GM18519 (cell line): Measurements from ENCODE around the gene DOCK4.

Experiments used
- ATAC-seq: cut with Tn5 transposase; IDR thresholded peaks from one replicate; pipeline ENCODE4 v1.9.1; 2021; ENCODE audit warnings: mild to moderate bottlenecking, moderate library complexity; ENCODE audit not compliant: unreplicated experiment, low FRiP score

The DOCK4 gene

GRCh38 chr7:111844904-111845671 lies 361.1 kb downstream of the DOCK4 start:
- ATAC-seq, result no peak

- no peak for ATAC-seq
Observed at GRCh38 chr7:111842491-111842890, 363.7 kb downstream of the DOCK4 start.

GRCh38 chr7:111841596-111842205 lies 364.5 kb downstream of the DOCK4 start:
- no peak for ATAC-seq

GRCh38 chr7:111840528-111840927 lies 365.7 kb downstream of the DOCK4 start:
- ATAC-seq, result no peak

GRCh38 chr7:111839261-111839660 lies 366.9 kb downstream of the DOCK4 start:
- no peak for ATAC-seq

- no peak for ATAC-seq
Observed at GRCh38 chr7:111836592-111836991, 369.6 kb downstream of the DOCK4 start.

GRCh38 chr7:111835066-111835465 lies 371.1 kb downstream of the DOCK4 start:
- no peak for ATAC-seq

- no peak for ATAC-seq
Observed at GRCh38 chr7:111834367-111834766, 371.8 kb downstream of the DOCK4 start.

GRCh38 chr7:111833466-111833865 lies 372.7 kb downstream of the DOCK4 start:
- no peak for ATAC-seq

GRCh38 chr7:111832174-111832573 lies 374.0 kb downstream of the DOCK4 start:
- ATAC-seq, result no peak

- no peak for ATAC-seq
Observed at GRCh38 chr7:111829221-111829620, 377.0 kb downstream of the DOCK4 start.

GRCh38 chr7:111827863-111828504 lies 378.2 kb downstream of the DOCK4 start:
- no peak for ATAC-seq

GRCh38 chr7:111825046-111825445 lies 381.2 kb downstream of the DOCK4 start:
- no peak for ATAC-seq

- no peak for ATAC-seq
Observed at GRCh38 chr7:111823826-111824225, 382.4 kb downstream of the DOCK4 start.

- ATAC-seq, result no peak
Observed at GRCh38 chr7:111821046-111821445, 385.2 kb downstream of the DOCK4 start.

- no peak for ATAC-seq
Observed at GRCh38 chr7:111820621-111821020, 385.6 kb downstream of the DOCK4 start.

GRCh38 chr7:111820121-111820520 lies 386.1 kb downstream of the DOCK4 start:
- ATAC-seq, result no peak

- ATAC-seq, result no peak
Observed at GRCh38 chr7:111815354-111815753, 390.8 kb downstream of the DOCK4 start.

- no peak for ATAC-seq
Observed at GRCh38 chr7:111813306-111813705, 392.9 kb downstream of the DOCK4 start.

- no peak for ATAC-seq
Observed at GRCh38 chr7:111806232-111806631, 400.0 kb downstream of the DOCK4 start.

- no peak for ATAC-seq
Observed at GRCh38 chr7:111803015-111803758, 403.0 kb downstream of the DOCK4 start.
